Natural killer cell treated with Interleukin-12 subunit alpha and Interleukin-12 subunit beta and Interleukin-15 and Interleukin-18, amount 100 ng/mL, for 72 hours (primary cell): ENCODE measurements around the gene LRRN2. TPM values are rescaled to one million over a fixed set of nuclear protein-coding genes. Genes with fewer than 3 reads are reported as not detected.

Source experiments
- ATAC-seq, 2 donors: fragments of 150-1000 bp; cut with Tn5 transposase in 1 of 2; sonication (Bioruptor Pico), chemical (Tn5 transposase) in 1 of 2; 2 replicates each; pipeline ENCODE4 v1.10.0; 2021
- DNase-seq: peaks from one replicate; pipeline ENCODE4 v3.0.0; 2022; ENCODE audit warnings: low spot score
- H3K27ac Mint-ChIP-seq, 2 donors: 1 replicate in 1 of 2; 2 replicates in 1 of 2; pipeline ENCODE4 v1.8.0; 2022; ENCODE audit warnings: mixed read lengths in 2 of 2, mild to moderate bottlenecking in 1 of 2, moderate library complexity in 1 of 2
- H3K27me3 Mint-ChIP-seq, 2 donors: 1 replicate in 1 of 2; 2 replicates in 1 of 2; pipeline ENCODE4 v1.8.0; 2022; ENCODE audit warnings: mixed read lengths in 2 of 2
- H3K36me3 Mint-ChIP-seq: one replicate; pipeline ENCODE4 v1.8.0; 2022; ENCODE audit warnings: mixed read lengths
- H3K4me1 Mint-ChIP-seq, 2 donors: 1 replicate in 1 of 2; 2 replicates in 1 of 2; pipeline ENCODE4 v1.8.0; 2022; ENCODE audit warnings: low read depth in 2 of 2, mixed read lengths in 2 of 2, mild to moderate bottlenecking in 1 of 2
- H3K4me3 Mint-ChIP-seq: one replicate; pipeline ENCODE4 v1.8.0; 2022; ENCODE audit warnings: mixed read lengths
- H3K9me3 Mint-ChIP-seq: 2 replicates; pipeline ENCODE4 v1.8.0; 2022; ENCODE audit warnings: mixed read lengths
- total RNA-seq, 2 donors: library from RNA; stranded (reverse); gene quantifications; one replicate each; pipeline ENCODE4 v1.2.3, GENCODE V29; 2022

Gene LRRN2
- total RNA-seq, 2 donors from 2014 or later, result not detected

DNA sequence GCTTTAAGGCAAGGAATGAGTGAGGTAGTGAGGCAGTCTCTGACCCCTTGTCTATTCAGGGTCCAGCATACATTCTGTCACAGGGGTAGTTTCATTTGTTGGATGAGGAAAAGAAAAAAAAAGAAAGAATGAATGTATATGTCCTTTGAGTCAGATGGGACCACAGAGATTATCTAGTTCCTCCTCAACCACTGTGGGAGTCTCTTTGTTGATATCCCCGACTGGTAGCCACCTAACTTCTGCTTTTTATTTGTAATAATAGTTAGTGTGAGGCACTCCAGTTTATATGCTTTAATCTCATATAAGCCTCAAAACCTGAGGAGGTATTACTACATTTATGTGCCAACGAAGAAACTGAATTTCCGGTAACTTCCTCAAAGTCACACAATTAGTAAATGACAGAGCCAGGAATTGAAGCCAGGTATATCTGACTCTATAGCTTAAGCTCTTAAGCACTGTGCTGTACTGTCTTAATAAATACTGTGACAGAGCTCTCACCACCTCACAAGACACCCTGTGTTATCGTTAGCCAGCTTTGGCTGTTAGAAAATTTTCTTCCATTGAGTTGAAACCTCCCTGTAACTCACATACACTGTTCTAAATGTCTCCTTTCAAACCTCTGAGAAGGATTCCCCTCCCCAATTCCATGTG lies 87.1 kb downstream of the LRRN2 start:
- ATAC-seq, result no peak
- no peaks in the 10 kb centered on the region for H3K36me3 Mint-ChIP-seq
- H3K4me3 Mint-ChIP-seq, result no peak overlapping the region
- no peaks in the 10 kb centered on the region for H3K27me3 Mint-ChIP-seq
- no peak for DNase-seq
- no peaks in the 10 kb centered on the region for H3K9me3 Mint-ChIP-seq
- H3K27ac Mint-ChIP-seq, result no peak overlapping the region
- H3K4me1 Mint-ChIP-seq, result no peaks in the 10 kb centered on the region

- Mint-ChIP-seq H3K9me3 (no peaks in the 10 kb centered on the region), H3K4me3 (no peak overlapping the region), H3K36me3 (no peaks in the 10 kb centered on the region), H3K27ac (no peak overlapping the region), H3K27me3 (no peaks in the 10 kb centered on the region), H3K4me1 (peaks cover 0 to 5% of the 10 kb centered on the region in 2 donors)
- DNase-seq, result no peak
- no peak for ATAC-seq
Observed at GRCh38 chr1:204592246-204592948, 93.1 kb downstream of the LRRN2 start.

- H3K4me1 Mint-ChIP-seq, result peaks cover 0 to 5% of the 10 kb centered on the region in 2 donors
- no peak overlapping the region for H3K4me3 Mint-ChIP-seq
- no peaks in the 10 kb centered on the region for H3K27me3 Mint-ChIP-seq
- ATAC-seq, result no peak
- H3K36me3 Mint-ChIP-seq, result no peaks in the 10 kb centered on the region
- no peaks in the 10 kb centered on the region for H3K9me3 Mint-ChIP-seq
- DNase-seq, result no peak
- no peak overlapping the region for H3K27ac Mint-ChIP-seq
Observed at GRCh38 chr1:204591473-204592090, 94.0 kb downstream of the LRRN2 start.

GRCh38 chr1:204589409-204590038 lies 96.0 kb downstream of the LRRN2 start:
- H3K36me3 Mint-ChIP-seq, result no peaks in the 10 kb centered on the region

GRCh38 chr1:204588826-204589225 lies 96.7 kb downstream of the LRRN2 start:
- Mint-ChIP-seq H3K27me3 (no peaks in the 10 kb centered on the region), H3K36me3 (no peaks in the 10 kb centered on the region), H3K4me3 (no peak overlapping the region), H3K27ac (no peak overlapping the region), H3K9me3 (no peaks in the 10 kb centered on the region), H3K4me1 (peaks cover 0 to 8% of the 10 kb centered on the region in 2 donors)
- ATAC-seq (no peak), DNase-seq (no peak)

More at GRCh38 chr1:204589409-204590038, 96.0 kb downstream of the LRRN2 start:
- H3K27me3 Mint-ChIP-seq, result no peaks in the 10 kb centered on the region
- H3K4me3 Mint-ChIP-seq, result no peak overlapping the region
- H3K4me1 Mint-ChIP-seq, result peaks cover 0 to 8% of the 10 kb centered on the region in 2 donors
- no peak overlapping the region for H3K27ac Mint-ChIP-seq
- DNase-seq (no peak), ATAC-seq (no peak)
- H3K9me3 Mint-ChIP-seq, result no peaks in the 10 kb centered on the region

GRCh38 chr1:204587621-204588020 lies 97.9 kb downstream of the LRRN2 start:
- ATAC-seq (no peak), DNase-seq (no peak)
- H3K27ac Mint-ChIP-seq, result no peak overlapping the region
- H3K9me3 Mint-ChIP-seq, result no peaks in the 10 kb centered on the region
- H3K36me3 Mint-ChIP-seq, result no peaks in the 10 kb centered on the region
- H3K27me3 Mint-ChIP-seq, result no peaks in the 10 kb centered on the region
- no peak overlapping the region for H3K4me3 Mint-ChIP-seq
- H3K4me1 Mint-ChIP-seq, result peaks cover 0 to 8% of the 10 kb centered on the region in 2 donors

- DNase-seq (no peak), ATAC-seq (peak; percentile 52 to 72)
- Mint-ChIP-seq H3K4me3 (no peak overlapping the region), H3K4me1 (peaks cover 6 to 13% of the 10 kb centered on the region in 2 donors), H3K27me3 (no peaks in the 10 kb centered on the region), H3K36me3 (peaks cover 8% of the 10 kb centered on the region), H3K27ac (no peak overlapping the region), H3K9me3 (no peaks in the 10 kb centered on the region)
Observed at GRCh38 chr1:204584699-204585372, 100.7 kb downstream of the LRRN2 start.

DNA sequence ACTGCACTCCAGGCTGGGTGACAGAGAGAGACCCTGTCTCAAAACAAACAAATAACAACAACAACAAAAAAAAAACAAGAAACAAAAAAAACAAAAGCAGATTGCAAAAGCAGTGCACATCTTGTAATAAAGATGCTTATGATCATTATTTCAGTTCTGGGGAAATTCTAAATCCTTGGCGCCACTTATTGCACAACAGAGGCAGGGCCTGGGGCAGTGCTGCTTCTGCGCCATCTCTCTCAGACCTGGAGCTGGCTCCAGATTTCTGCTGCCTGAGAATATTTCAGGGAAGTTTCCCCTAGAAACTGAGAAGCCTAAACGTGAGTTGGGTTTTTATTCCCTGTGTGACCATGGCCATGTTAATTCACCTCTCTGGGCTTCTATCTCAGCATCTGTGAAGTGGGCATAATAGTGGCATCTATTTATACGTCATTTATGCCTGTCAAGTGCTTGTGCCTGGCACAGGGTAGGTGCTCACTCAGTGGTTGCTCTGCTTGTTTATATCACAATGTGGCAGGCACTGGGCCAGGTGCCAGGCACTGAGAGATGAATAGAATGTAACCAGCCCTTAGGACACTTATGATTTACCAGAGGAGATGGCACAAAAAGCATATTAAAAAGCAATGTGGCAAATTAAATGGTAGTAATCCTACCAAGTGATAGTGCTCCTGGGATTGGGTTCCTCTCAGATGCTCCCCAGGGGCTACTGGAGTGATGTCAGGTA lies 101.5 kb downstream of the LRRN2 start:
- Mint-ChIP-seq H3K27ac (no peak overlapping the region), H3K9me3 (no peaks in the 10 kb centered on the region), H3K4me3 (no peak overlapping the region), H3K36me3 (peaks cover 9% of the 10 kb centered on the region), H3K4me1 (peaks cover 9 to 10% of the 10 kb centered on the region in 2 donors), H3K27me3 (no peaks in the 10 kb centered on the region)
- DNase-seq, result no peak
- ATAC-seq, result no peak

- H3K36me3 Mint-ChIP-seq, result peaks cover 9% of the 10 kb centered on the region
- DNase-seq (no peak), ATAC-seq (no peak)
- no peak overlapping the region for H3K4me3 Mint-ChIP-seq
- no peak overlapping the region for H3K27ac Mint-ChIP-seq
- no peaks in the 10 kb centered on the region for H3K9me3 Mint-ChIP-seq
- peaks cover 16% of the 10 kb centered on the region in 2 donors for H3K4me1 Mint-ChIP-seq
- H3K27me3 Mint-ChIP-seq, result no peaks in the 10 kb centered on the region
Observed at GRCh38 chr1:204581759-204582158, 103.8 kb downstream of the LRRN2 start.

DNA sequence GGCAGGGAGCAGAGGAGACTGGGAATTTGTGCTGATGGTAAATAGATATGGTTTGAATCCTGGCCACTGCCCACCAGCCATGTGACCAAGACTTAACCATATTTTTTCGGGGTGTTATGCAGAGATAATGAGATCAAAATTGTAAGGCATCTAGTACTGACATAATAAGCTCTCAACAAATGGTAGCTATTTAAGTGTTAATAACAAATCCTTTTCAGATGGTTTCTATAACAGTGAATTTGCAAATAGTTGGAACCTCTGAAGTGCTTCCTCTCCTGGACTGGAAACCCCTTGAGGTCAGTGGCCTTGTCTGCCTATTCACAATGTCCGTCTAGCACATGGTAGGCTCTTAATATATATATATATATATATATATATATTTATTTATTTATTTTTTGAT lies 104.7 kb downstream of the LRRN2 start:
- Mint-ChIP-seq H3K4me1 (peaks cover 16% of the 10 kb centered on the region in 2 donors), H3K27me3 (no peaks in the 10 kb centered on the region), H3K36me3 (peaks cover 9% of the 10 kb centered on the region), H3K9me3 (no peaks in the 10 kb centered on the region), H3K4me3 (no peak overlapping the region), H3K27ac (peak overlapping the region in 1 of 2 donors; percentile 11)
- DNase-seq (no peak), ATAC-seq (no peak)

DNA sequence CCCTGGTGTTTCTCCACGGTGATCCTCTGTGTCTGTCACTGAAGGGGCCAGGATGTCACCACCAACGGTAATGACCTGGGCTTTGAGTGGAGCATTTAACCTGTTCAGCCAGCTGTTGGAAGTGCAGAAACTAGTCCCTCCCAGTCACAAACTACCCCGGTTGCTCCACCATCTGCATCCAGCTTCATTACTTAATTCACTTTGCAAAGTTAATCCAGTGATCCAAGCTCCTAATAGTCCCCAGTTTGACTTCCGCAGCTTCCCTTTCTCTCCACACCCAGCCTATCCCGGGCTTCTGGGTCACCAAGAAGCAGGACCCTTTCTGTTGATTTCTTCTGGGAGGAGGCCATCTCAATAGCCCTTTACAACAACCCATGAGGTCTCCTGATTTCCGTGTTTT lies 105.9 kb downstream of the LRRN2 start:
- DNase-seq (no peak), ATAC-seq (no peak)
- peaks cover 13 to 16% of the 10 kb centered on the region in 2 donors for H3K4me1 Mint-ChIP-seq
- H3K27ac Mint-ChIP-seq, result peak overlapping the region; percentile 11 to 65
- no peaks in the 10 kb centered on the region for H3K9me3 Mint-ChIP-seq
- no peaks in the 10 kb centered on the region for H3K27me3 Mint-ChIP-seq
- peaks cover 9% of the 10 kb centered on the region for H3K36me3 Mint-ChIP-seq
- H3K4me3 Mint-ChIP-seq, result peak overlapping the region; percentile 47

DNA sequence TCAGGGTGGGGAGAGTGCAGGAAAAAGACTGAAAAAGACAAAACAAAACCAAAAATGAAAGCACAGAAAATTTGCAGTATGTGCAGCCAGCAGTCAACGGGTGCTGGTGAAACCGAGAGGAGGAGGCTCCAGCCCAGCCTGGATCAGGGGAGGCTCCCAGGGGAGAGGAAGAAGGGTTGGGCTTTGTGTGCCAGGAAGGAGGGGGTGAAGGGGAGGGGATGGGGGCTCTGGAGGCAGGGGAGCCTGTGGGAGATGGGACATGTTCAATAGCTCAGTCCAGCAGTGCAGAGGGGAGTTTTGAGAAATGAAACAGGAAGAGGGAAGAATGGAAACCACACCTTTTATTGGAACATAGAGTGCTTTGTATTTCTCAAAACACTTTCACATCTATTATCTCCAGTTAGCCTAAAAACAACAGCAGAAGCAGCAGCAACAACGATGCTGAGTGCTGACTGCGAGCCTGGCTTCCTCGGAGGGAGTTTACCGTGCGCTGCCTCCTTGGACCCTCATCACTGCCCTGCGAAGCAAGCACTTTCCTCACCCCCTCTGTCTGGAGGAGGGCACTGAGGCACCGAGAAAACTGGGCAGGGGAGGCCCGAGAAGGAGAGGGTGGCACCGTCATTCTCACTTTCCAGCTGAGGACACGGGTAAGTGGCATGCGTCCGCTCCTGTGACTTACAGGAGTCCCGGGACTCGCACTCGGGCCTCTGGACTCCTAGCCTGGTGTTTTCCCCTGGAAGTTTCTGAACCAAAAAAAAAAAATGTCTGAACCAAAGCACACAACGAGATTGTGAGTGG lies 106.5 kb downstream of the LRRN2 start:
- no peaks in the 10 kb centered on the region for H3K9me3 Mint-ChIP-seq

More for the DNA sequence above, 106.5 kb downstream of the LRRN2 start:
- ATAC-seq, result peak; percentile 75 to 79
- H3K27me3 Mint-ChIP-seq, result no peaks in the 10 kb centered on the region
- no peak for DNase-seq
- peak overlapping the region; percentile 65 to 88 for H3K27ac Mint-ChIP-seq
- H3K4me3 Mint-ChIP-seq, result peak overlapping the region; percentile 80
- H3K36me3 Mint-ChIP-seq, result peaks cover 9% of the 10 kb centered on the region
- peaks cover 13 to 16% of the 10 kb centered on the region in 2 donors for H3K4me1 Mint-ChIP-seq
